ENCODE data around the gene CENPF. TPM values are rescaled to one million over a fixed set of nuclear protein-coding genes. Genes with fewer than 3 reads are reported as not detected.

The CENPF gene
- total and polyA plus RNA-seq, 9 of the 15 experiments (the other 6 are each of a cell fraction or from before 2014, with no cell fraction given): 50.6 to 180 (median 98.3) TPM

DNA sequence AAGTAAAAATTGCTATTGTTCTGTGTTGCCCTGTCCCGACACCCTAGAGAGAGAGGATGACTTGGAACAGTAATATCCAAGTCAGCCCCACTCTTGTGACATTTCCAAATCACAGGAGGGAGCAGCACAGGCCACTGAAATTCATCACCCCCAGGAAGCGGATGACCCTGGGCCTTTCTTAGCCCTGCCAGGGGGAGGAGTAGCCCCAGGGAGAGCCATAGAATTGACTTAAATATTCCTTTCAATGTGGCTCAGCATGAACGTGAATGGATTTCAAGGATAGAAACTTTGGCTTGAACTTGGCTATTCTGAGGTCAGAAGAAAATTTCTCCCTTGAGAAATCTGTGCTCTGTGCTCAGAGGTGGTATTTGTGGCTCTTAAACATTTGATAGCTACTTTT, 80.6 kb downstream of the CENPF start (continued):
- TF ChIP-seq MAFK (IDR thresholded peaks at IDR 0.05; ENCODE audit: low read length): no peak

DNA sequence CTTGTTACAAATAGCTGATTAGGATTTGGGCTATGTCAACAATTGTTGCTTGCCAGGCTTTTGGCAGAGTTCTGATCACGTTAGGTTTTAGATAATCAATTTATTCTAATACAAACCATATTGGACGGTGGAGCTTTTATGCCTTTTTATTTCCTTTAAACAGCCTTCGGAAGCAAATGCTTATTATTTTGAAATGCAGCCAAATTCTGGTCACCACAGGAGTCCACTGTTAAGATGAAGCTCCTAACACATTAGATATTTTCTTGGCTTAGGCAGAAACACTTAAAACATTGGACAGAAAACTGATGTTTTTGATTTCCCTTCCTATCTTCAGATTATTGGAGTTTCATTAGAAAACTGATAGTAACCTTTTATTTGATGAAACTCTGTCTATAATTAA, 82.9 kb downstream of the CENPF start:
- in situ Hi-C loops (cut with MboI) (no loop called here), intact Hi-C loops (cut with micrococcal nuclease) (no loop called here)
- FAIRE-seq (no peak), DNase-seq (ENCODE audit: extremely low read depth in 1 of 4, low spot score in 3 of 4) (no peak), ATAC-seq (no peak)
- no peaks in the 10 kb centered on the region for H3K9me1 ChIP-seq (ENCODE audit: control insufficient read depth, insufficient read depth, low read length)
- H3K9me3 ChIP-seq (replicated peaks; ENCODE audit: control insufficient read depth, insufficient read depth, low read depth, low read length): no peaks in the 10 kb centered on the region
- 1% methylated on average over 3 of the region's 3 CpGs for WGBS (ENCODE audit: insufficient coverage, low coverage, missing lambda C conversion rate)
- no peak overlapping the region for H3K27ac ChIP-seq (ENCODE audit: extremely low read depth, low read depth, low read length)
- no peaks in the 10 kb centered on the region; a peak in 1 of 5 replicates for H3K27me3 ChIP-seq (ENCODE audit: control insufficient read depth in 2 of 2, insufficient read depth in 2 of 2, low read length in 2 of 2)
- no peaks in the 10 kb centered on the region for H3K4me1 ChIP-seq (replicated peaks in 1 of 2; ENCODE audit: control insufficient read depth in 2 of 2, insufficient read depth in 2 of 2, low read length in 2 of 2)
- BruUV-seq (replicated peaks): no TSS peak
- CTCF ChIA-PET (ENCODE audit: low intra/inter-chr PET ratio): no interaction called here
- no peaks in the 10 kb centered on the region for H3K79me2 ChIP-seq (ENCODE audit: control insufficient read depth, insufficient read depth, low read length)
- H3K4me2 ChIP-seq (ENCODE audit: insufficient read depth, low read length): no peak overlapping the region
- TF ChIP-seq NFXL1 (CRISPR knock-in tag; IDR thresholded peaks at IDR 0.05) (no peak), ZNF57 (CRISPR knock-in tag; IDR thresholded peaks at IDR 0.05) (no peak), HSF4 (CRISPR knock-in tag; IDR thresholded peaks at IDR 0.05; ENCODE audit: borderline replicate concordance) (no peak), MECOM (CRISPR knock-in tag; IDR thresholded peaks at IDR 0.05) (no peak), CEBPB (tag; IDR thresholded peaks at IDR 0.05) (no peak), ZNF253 (CRISPR knock-in tag; conservative IDR thresholded peaks at IDR 0.05) (no peak)
- TF ChIP-seq, protein P1, sequence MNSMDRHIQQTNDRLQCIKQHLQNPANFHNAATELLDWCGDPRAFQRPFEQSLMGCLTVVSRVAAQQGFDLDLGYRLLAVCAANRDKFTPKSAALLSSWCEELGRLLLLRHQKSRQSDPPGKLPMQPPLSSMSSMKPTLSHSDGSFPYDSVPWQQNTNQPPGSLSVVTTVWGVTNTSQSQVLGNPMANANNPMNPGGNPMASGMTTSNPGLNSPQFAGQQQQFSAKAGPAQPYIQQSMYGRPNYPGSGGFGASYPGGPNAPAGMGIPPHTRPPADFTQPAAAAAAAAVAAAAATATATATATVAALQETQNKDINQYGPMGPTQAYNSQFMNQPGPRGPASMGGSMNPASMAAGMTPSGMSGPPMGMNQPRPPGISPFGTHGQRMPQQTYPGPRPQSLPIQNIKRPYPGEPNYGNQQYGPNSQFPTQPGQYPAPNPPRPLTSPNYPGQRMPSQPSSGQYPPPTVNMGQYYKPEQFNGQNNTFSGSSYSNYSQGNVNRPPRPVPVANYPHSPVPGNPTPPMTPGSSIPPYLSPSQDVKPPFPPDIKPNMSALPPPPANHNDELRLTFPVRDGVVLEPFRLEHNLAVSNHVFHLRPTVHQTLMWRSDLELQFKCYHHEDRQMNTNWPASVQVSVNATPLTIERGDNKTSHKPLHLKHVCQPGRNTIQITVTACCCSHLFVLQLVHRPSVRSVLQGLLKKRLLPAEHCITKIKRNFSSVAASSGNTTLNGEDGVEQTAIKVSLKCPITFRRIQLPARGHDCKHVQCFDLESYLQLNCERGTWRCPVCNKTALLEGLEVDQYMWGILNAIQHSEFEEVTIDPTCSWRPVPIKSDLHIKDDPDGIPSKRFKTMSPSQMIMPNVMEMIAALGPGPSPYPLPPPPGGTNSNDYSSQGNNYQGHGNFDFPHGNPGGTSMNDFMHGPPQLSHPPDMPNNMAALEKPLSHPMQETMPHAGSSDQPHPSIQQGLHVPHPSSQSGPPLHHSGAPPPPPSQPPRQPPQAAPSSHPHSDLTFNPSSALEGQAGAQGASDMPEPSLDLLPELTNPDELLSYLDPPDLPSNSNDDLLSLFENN (IDR thresholded peaks at IDR 0.05; ENCODE audit: low read depth in 2 of 2, low read length in 2 of 2): no peak
- POLR2A ChIA-PET: interaction anchor here (0.9 kb wide), 1 partner anchor 155 kb away, joined by 3 read pairs; no protein-coding TSS in a partner anchor
- H2AFZ ChIP-seq (ENCODE audit: low read depth, low read length): no peak overlapping the region
- no peaks in the 10 kb centered on the region for H4K20me1 ChIP-seq (replicated peaks; ENCODE audit: control insufficient read depth, insufficient read depth, low read length)
- H3K9ac ChIP-seq (ENCODE audit: insufficient read depth in 1 of 2, low read depth in 2 of 2, low read length in 2 of 2): no peak overlapping the region
- H3K36me3 ChIP-seq (ENCODE audit: control insufficient read depth, insufficient read depth, low read length): no peaks in the 10 kb centered on the region
- no peak overlapping the region for H3K4me3 ChIP-seq
